ENCODE results near the gene FBXO4. TPM values are rescaled to one million over a fixed set of nuclear protein-coding genes. Genes with fewer than 3 reads are reported as not detected.

The FBXO4 gene
- total RNA-seq, 1 experiment from 2014 or later = 30.4 TPM

DNA sequence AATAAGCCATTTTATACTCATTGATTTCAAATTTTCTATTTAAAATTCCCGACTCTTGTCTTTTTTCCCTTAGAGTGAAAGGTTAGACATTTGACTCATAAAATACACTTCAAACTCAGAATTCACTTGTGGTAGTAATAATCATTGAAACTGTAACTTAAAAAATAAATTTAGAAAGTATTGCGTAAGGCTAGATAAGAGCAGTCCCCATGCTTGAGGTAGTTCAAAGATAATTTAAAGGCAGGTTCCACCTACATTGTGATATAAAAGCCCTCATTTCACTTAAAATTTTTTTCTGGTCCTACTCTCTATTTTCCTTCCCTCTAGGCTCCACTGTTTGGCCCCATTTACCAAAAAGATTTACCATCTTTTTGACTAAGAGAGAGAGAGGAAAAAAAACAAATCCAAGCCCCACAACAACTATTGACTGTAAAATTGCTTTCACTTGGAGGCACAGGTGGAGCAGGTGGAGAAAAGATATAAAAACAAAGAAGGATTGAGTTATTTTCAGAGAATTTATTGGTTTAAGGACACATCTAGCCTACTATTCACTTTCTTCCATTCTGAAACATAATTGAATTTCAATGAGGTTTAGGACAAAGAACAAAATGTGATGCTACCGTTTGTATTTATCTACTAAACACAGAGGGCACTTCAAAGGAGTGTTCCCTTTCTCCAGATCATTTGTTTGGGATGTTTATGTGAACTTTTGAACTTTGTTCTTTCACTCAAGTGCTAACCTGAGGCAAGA, 61.0 kb downstream of the FBXO4 start:
- 0 out of 2 replicates have a peak, but pooled peaks have one; percentile 63 for TF ChIP-seq EZH2 (IDR thresholded peaks at IDR 0.05; ENCODE audit: low read depth)
- TF ChIP-seq, protein P1, sequence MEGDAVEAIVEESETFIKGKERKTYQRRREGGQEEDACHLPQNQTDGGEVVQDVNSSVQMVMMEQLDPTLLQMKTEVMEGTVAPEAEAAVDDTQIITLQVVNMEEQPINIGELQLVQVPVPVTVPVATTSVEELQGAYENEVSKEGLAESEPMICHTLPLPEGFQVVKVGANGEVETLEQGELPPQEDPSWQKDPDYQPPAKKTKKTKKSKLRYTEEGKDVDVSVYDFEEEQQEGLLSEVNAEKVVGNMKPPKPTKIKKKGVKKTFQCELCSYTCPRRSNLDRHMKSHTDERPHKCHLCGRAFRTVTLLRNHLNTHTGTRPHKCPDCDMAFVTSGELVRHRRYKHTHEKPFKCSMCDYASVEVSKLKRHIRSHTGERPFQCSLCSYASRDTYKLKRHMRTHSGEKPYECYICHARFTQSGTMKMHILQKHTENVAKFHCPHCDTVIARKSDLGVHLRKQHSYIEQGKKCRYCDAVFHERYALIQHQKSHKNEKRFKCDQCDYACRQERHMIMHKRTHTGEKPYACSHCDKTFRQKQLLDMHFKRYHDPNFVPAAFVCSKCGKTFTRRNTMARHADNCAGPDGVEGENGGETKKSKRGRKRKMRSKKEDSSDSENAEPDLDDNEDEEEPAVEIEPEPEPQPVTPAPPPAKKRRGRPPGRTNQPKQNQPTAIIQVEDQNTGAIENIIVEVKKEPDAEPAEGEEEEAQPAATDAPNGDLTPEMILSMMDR (conservative IDR thresholded peaks at IDR 0.05) = no peak
- intact Hi-C loops (cut with micrococcal nuclease; ENCODE audit: unreplicated experiment) = no loop called here

More for the DNA sequence above, 61.0 kb downstream of the FBXO4 start:
- H3K27ac ChIP-seq = no peak overlapping the region
- no peaks in the 10 kb centered on the region for H3K9me2 ChIP-seq (ENCODE audit: insufficient read depth)
- H3K79me2 ChIP-seq (ENCODE audit: low read depth) = no peaks in the 10 kb centered on the region
- H3K27me3 ChIP-seq (ENCODE audit: insufficient read depth, low read depth) = peaks cover 48% of the 10 kb centered on the region
- H3K4me1 ChIP-seq (replicated peaks; ENCODE audit: insufficient read depth) = no peaks in the 10 kb centered on the region
- no peak overlapping the region for H2AFZ ChIP-seq
- no TSS peak for BruUV-seq (replicated peaks)
- ChIA-PET CTCF (no interaction called here), POLR2A (ENCODE audit: unreplicated experiment) (no interaction called here)
- no peaks in the 10 kb centered on the region for H3K9me3 ChIP-seq (ENCODE audit: insufficient read depth, low read depth)
- no peaks in the 10 kb centered on the region for H3F3A ChIP-seq (ENCODE audit: insufficient read depth, low read depth)
- H3K4me3 ChIP-seq = no peak overlapping the region
- no peak for DNase-seq
- H3K4me2 ChIP-seq = no peak overlapping the region
- H4K20me1 ChIP-seq (ENCODE audit: insufficient read depth) = no peaks in the 10 kb centered on the region
- no peaks in the 10 kb centered on the region for H3K36me3 ChIP-seq (ENCODE audit: low read depth)

Other genes with a start within 250 kb of the FBXO4 start
- 22.5 and 29.7 TPM in 2 replicates for gene OXCT1, start 54.9 kb upstream of the FBXO4 start, total RNA-seq (2021)
- 40.1 and 68.6 TPM in 2 replicates for gene RIMOC1, start 20.9 kb upstream of the FBXO4 start, total RNA-seq (2021)